ENCODE data around the gene PRR5.

PRR5 gene

DNA sequence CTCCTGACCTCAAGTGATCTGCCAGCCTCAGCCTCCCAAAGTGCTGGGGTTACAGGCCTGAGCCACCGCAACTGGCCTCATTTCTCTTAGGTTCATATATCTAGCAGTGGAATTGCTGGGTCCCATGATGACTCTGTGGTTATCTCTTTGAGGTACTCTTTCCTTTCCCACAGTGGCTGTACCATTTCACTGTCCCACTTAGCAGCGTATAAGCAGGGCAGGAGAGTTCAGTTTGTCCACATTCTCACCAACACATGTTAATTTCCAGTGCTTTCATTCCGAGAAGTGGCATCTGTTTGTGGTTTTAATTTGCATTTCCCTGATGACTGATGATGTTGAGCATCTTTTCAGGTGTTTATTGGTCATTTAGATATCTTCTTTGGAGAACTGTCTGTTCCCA lies 16.4 kb downstream of the PRR5 start:
- no peak for DNase-seq (ENCODE audit: low spot score)

DNA sequence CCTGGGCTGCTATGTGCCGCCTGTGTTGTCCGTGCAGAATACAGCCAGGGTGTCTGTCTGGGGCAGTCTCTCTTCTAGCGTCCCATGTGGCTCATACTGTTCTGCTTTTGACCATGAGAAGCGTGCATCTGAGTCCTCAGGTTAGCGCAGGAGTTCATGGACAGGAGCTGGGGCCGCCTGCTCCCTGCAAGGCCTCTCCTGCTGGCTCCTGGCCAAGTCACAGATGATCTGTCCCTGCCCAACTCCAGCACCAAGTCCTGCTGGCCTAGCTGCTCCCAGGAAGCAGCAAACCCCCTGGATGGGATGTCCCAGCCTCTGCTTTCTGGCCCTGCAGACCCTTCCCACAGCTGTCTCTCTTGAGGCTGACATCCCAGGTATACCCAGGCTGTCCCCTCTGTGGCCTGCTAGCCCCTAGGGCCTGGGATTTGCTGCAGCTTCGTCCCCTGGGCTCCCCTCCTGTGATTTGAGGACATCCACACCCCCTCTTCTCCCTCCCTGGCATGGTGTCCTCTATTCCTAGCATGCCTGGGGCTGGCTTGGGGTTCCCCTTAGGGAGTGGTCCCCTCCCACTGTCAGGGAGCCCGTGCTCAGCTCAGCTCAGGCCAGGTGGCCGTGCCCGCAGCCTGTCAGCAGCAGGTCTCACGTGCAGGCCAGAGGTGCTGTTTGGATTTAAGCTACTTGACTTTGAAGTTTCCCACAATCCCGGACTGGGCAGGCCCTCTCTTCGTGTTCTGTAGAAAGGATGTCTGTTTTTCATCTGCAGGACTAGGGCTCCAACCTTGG lies 17.8 kb downstream of the PRR5 start:
- no peak for DNase-seq (ENCODE audit: low spot score)

DNA sequence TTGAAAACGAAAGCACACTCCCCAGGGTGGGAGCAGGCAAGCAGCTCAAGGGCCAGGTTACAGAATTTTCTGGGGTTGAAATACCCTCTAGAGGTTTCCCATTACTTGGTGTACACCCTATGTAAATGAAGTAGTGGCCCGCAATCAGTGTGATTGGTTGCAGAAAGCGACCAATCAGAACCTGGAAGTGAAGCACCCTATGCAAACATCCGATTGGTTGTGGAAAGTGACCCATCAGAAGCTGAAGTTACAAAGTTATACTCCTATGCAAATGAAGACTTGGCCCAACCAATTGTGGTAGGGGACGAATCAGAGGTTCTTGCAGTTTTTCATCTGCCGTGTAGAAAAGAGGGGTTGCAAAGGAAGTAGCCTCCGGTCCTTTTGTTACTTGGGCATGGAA lies 19.2 kb downstream of the PRR5 start:
- no peak for DNase-seq (ENCODE audit: low spot score)

DNA sequence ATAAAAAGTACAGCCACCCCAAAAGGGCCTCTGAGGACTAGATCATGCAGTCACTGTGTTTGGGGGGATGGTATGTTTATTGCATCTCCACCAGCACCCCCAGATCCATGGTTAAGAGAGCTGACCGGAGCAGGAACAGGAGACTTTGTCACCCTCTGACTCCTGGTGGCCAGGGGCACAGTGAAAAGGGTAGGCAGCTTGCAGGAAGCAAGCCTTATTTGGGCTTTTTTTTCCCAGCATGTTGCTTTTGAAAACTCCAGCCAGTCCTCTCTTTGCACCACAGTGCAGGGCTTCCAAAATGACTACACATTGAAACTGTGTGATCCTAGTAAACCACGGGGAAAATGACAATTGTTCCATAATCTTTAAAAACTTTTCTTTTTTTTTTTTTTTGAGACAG lies 20.6 kb downstream of the PRR5 start:
- no peak for DNase-seq (ENCODE audit: low spot score)

DNA sequence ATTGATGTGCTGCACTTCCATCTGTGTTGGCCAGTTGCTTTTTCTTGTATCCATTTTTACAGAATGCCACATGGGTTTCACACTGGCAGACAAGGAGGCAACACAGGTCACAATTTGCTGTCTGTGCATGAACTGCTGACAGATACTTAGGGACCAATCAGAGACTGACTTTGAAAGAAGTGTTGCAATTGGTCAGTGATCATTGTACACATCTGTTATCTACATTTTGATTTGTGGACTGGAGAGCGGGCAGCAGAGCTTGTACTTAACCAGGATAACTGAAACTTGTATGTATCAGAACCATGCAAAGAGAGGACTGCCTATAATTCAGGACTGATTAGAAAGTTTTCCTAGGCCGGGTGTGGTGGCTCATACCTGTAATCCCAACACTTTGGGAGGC lies 21.8 kb downstream of the PRR5 start:
- peak; percentile 38 for DNase-seq (ENCODE audit: low spot score)

DNA sequence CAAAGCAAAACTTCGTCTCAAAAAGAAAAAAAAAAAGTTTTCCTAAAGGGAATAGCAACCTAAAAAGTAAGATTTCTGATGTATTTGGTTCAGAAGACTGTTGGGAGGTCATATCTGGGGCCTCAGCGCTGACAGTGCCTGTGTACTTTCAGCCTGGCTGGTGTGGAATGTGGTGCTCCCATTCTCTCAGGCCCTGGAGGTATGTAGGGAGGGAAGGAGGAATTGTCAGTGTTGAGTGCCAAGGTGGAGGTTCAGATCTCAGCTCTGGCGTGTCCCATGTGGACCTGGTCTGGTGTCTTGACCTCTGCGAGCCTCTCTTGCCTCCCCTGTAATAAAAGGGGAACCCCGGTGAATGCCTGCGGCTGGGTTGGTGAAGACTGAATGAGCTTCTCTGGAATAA lies 22.4 kb downstream of the PRR5 start:
- no peak for DNase-seq (ENCODE audit: low spot score)

DNA sequence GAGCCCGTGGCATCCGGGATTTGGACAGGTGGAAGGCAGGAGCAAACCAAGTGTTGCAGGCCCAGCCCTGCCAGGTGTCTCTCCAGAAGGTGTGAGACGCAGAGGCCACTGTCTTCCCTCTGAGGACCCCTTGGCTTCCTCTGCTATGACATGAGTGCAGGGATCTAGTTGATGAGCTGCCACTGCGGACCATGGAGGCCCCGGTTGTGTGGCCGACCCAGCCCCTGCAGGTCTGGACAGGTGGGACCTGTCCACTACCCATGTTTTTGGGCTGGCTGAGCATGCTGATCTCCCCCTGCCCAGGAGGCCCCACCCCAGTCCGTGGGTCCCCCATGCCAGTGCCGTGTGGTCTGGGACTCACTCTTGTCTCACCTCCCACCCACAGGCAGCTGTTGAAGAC lies 22.9 kb downstream of the PRR5 start:
- DNase-seq (ENCODE audit: low spot score), result no peak

DNA sequence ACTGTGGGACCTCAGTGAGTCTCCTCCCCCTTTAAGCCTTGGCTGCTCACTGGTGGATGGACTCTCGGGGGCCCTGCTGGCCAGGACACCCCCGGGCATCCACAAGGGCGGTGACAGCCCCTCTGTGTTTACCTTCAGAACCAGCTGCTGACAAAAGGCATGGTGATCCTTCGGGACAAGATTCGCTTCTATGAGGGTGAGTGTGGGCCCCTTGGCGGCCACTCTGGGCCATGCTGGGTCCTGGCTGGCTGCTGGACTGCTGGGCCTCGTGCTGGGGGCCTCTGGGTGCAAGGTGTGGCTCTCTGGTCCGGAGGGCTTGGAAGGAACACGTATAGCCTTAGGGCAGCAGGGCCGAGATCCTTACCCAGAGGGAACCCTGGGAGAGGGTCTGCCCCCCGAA lies 24.4 kb downstream of the PRR5 start:
- no peak for DNase-seq (ENCODE audit: low spot score)

DNA sequence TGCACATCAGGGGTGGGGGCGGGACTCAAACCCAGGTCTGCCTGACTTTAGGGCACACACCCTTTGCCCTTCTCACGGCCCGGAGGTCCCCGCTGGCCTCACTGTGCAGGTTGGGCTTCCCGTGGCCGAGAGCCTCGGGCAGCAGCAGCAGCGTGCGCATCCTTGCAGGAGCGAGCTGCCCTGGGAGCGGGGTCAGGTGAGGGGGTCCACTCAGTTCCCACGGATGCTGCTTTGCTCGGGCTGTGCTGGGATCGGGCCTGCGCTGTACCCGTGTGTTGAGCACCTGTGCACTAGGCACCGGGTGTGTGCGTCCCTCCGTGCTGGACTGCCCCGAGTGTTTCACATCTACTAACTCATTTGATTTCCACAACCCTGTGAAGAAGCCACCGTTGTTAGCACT lies 25.1 kb downstream of the PRR5 start:
- no peak for DNase-seq (ENCODE audit: low spot score)

DNA sequence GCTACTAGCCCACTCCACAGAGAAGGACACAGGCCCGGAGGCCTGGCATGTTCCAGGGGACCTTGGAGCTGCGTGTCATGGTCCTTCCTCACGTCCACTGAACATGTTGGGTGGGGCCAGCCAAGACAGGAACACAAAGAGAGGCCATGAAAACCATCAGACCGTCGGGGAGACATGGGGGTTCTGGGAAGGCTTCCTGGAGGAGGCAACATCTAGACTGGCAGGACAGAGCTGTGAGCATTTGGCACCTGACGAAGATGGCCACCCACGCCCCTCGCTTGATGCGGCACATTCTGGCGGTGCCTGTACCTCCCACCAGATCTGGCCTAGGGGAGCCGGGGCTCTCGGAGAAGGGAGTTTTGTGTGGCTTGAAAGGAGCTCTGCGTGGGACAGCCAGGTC lies 25.7 kb downstream of the PRR5 start:
- no peak for DNase-seq (ENCODE audit: low spot score)

DNA sequence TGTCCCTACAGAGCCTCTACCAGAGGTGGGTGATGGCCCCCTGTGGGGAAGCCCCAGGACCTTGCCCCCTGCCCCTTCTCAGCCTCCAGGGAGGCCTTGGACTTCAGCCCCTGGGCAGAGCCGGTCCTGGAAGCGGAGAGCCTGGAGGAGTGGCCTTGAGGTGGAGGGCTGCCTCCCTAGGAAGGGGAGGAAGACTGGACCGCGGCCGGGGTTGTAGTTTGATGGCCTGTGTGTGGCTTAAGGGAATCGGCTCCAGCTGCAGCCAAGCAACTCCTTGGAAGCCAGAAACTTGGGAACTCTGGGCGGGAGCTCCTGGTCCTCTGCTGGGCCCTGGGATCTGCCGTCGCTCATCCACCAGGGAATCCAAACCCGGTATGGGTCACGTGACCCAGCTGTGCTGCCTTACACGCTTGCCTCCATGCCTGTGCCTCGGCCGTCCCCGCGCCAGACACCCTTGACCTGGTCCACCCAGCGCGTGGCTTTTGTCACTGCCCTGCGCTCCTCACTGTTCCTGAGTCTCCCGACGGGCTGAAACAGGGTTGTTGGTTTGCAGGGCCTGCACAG lies 26.8 kb downstream of the PRR5 start:
- no peak for DNase-seq (ENCODE audit: low spot score)

DNA sequence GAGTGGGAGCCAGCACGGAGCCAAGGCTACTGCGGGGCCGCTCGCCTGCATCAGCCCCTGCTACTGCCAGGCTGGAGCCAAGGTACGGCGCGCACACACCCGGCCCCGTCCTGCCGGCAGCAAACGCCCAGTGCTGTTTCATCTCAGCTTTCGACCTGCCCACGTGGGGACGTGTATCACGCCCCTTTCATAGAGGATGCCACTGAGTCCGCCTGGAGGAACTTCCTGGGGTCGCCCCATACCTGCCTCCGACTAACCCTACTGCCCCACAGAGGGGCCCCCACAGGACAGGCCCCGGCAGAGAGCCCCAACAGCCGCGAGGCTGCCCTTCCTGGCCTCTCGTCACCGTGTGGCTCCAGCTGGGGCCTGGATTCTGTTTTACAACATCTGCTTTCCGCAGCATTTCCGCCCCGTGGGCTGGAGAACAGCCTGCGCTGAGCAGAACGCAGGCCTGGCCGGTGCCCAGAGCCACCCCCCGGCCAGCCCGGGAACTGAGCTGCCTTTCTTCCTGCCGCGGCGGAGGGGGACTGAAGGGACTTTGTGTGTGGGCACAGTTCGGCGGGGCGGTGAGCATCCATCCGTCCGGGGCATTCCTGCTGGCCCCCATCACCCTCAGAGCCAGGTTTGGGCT lies 27.5 kb downstream of the PRR5 start:
- DNase-seq (ENCODE audit: low spot score), result no peak

DNA sequence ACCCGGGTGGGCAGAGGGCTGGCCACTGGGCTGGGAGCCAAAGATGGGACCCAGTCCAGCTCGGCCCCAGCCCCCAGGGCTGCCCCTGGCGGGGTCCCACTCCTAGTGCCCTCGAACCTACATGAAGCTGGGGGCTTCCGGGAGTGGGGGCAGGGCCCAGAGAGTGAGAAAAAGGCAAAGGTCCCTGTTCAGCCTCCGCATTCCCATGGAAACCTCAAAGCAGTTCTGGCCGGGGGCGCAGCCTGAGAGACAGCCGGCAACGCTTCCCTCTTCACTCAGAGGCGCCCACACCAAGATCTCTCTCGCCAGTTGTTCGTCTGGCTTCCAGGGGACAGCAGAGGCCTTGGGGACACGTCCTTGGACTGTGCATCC lies 28.0 kb downstream of the PRR5 start:
- no peak for DNase-seq (ENCODE audit: low spot score)

DNA sequence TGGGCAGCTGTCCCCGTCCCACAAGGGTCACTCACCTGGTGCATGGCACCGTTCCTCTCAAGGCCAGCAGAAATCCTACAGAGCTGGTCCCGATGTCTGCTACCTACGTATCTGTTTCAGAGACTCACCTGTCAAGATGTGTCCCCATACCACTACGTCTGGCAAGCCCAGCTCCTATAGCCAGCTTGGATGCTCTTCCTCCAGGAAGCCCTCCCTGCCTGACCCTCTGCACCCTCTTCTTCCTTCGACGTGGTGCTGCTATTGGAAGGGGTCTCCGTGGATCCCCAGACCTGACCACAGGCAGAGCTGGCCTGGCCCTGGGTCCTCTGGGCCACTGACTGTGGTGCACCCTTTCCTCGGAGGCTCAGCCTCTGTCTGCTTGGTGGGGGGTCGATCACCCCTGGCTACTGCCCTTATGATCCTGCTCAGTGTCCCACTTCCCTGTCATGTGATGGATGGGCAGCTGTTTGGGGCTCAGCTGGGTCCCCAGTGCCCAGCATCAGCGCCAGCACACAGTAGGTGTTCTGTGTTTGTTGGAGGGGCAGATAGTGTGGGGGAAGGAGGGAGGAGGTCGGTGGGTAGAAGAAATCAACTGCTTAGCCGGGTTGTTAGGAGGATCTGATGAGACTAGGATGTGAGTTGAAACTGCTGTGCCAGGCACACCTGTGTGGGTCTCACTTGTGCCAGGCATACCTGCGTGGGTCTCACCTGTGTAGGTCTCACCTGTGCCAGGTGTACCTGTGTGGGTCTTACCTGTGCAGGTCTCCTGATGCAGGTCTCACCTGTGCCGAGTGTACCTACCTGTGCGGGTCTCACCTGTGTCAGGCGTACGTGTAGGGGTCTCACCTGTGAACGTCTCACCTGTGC lies 28.7 kb downstream of the PRR5 start:
- DNase-seq (ENCODE audit: low spot score), result no peak

DNA sequence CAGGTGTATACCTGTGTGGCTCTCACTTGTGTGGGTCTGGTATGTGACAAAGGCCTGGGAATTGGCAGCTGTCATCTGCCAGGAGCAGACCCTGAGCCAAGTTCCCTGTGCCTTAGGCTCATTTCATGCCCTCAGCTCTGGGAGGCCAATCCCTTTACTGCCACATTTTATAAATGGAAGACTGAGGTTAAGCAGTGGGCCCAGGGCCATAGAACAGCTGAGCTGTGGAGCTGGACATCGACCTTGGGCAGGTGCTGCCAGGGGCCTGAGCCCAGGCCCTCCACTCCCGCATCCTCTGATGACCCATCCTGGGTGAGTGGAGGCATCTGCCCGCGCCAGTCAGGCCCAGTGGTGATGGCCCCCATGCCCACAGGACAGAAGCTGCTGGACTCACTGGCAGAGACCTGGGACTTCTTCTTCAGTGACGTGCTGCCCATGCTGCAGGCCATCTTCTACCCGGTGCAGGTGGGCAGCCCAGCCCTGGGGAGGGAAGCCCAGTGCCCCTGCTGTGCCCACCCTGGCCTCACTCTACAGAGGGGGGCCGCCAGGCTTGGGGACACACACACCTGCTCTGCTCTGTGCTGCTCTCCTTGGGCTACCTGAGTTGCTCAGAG lies 29.5 kb downstream of the PRR5 start:
- no peak for DNase-seq (ENCODE audit: low spot score)

DNA sequence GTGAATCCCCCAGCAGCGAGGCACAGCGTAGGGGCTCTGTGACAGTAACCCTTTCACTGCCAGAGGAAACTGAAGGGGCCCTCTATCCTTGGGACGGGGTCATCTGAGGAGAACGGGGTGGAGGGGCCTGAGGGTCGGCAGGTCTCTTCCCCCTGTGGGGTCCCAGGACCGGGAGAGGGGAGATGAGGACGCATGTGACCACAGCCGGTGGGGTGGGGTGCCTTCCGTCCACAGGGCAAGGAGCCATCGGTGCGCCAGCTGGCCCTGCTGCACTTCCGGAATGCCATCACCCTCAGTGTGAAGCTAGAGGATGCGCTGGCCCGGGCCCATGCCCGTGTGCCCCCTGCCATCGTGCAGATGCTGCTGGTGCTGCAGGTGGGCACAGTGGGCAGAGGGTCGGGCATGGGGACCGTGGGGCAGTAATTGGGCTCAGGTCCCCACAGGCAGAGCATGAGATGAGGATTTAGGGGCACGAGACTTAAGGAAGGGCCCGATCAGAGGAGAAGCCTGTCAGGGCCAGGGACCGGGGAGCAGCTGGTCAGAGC lies 30.1 kb downstream of the PRR5 start:
- DNase-seq (ENCODE audit: low spot score), result no peak

DNA sequence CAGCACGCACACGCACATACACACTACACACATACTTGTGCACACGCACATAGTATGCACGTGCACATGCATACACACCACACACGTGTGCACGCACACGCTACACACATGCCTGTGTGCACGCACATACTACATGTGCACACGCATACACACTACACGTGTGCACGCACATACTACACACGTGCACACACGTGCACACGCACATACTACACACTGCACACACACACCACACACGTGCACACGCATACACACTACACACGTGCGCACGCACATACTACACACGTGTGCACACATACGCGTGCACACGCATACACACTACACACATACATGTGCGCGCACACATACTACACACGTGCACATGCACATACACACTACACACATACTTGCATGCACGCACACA lies 30.7 kb downstream of the PRR5 start:
- no peak for DNase-seq (ENCODE audit: low spot score)

DNA sequence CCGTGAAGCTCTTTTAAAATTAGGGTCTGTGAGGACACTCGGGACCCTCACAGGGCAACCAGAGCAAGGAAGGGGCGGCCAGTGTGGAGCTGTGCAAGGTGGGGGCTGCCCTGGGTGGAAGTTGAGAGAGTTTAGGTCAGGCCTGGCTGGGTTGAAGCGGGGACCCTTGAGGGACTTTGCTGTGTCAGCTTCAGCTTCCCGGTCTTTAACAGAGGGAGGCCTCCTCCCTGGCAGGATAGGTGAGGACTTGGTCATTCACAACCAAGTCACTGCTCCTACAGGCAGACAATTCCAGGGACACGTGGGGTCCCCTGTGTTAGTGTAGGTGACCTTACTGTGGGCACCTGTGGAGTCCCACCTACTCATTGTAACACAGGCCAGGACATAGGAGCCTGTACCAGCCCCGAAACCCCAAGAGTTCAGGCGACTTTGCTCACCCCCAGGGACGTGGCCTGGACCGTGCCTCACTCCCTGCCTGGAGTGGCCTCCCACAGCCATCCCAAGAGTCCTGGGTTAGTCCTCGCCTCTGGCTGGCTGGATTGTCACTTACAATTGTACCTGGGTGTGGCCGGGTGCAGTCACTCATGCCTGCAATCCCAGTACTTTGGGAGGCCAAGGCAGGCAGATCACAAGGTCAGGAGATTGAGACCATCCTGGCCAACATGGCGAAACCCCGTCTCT lies 31.6 kb downstream of the PRR5 start:
- no peak for DNase-seq (ENCODE audit: low spot score)

DNA sequence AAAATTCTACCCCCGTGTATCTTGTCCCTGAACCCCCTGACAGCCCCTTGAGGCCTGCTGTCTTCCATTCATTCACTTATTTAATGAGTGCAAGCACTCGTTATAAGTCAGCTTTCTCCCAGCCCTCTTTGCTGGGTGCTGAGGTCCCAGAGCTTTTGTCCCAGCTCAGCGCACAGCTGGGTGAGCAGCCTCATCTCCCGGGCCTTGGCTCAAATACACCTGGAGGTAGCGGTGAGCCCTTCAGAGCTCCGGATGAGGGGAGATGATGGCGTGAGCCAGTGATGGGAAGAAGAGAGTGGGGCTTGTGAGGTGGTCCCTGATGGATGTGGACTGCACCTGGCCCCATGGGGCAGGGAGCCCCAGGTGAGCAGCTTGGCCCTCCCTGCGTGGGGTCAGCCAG lies 32.3 kb downstream of the PRR5 start:
- DNase-seq (ENCODE audit: low spot score), result no peak

DNA sequence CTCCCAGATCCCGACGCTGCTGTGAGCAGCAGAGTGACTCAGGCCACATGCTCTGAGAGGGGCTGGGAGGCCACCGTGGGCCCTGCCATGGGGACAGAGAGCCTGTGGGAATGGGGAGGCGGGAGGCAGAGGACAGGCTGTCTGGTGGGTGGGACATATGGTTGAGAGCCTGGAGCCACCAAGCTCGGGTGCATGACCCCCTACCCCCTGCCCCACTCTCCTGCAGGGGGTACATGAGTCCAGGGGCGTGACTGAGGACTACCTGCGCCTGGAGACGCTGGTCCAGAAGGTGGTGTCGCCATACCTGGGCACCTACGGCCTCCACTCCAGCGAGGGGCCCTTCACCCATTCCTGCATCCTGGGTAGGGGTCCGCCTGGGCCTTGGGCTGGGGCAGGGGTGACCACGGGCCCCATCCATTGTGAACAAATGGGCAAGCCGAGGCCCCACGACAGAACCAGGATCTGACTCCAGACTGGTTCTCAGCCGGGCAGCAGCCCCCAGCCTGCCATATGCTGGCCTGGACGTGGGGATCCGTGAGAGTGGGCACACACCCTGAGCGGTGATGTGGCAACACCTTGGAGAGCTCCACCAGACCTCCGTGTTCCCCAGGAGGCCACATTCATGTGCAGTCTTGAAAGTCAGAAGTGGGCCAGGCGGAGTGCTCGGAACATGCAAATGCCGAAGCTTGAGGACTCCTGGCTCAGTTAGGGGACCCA lies 33.0 kb downstream of the PRR5 start:
- DNase-seq (ENCODE audit: low spot score), result no peak

All from AG20443 (cell line).